ENCODE results near the gene ZNF587.
"Not testable (repeated sequence)": the region's sequence is repeated elsewhere in the genome, so short reads cannot be mapped to it uniquely, and the experiment has no call there.

The ZNF587 gene

DNA sequence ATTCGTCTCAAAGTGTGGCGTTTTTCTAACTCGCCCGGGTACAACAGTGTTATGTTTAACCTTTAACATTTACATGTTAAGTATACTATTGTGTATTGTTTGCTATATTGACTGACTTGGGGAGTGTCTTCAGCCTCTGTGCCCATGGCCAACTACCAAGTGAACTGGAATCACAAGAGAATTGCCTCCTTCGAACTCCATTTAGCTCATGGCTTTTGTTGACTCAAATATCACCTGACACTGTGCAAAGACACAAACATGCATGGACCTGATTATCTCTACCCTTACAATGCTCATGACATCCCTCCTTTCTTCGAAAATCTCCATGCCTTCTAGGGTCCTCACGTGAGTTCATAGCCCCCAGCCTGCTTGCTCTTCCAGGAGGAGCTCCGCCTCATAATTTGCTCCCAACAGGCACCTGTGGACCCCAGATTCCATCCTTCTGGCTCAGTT is 38.5 kb downstream of the ZNF587 start:
- no peak for FAIRE-seq

GRCh38 chr19:57888560-57889231 is 39.0 kb downstream of the ZNF587 start, which contains the start of gene ZNF814:
ZNF814 (minus strand) TSS chr19:57889037; CDS start chr19:57888802, 235 bp downstream.
- FAIRE-seq, result peak; percentile 80

DNA sequence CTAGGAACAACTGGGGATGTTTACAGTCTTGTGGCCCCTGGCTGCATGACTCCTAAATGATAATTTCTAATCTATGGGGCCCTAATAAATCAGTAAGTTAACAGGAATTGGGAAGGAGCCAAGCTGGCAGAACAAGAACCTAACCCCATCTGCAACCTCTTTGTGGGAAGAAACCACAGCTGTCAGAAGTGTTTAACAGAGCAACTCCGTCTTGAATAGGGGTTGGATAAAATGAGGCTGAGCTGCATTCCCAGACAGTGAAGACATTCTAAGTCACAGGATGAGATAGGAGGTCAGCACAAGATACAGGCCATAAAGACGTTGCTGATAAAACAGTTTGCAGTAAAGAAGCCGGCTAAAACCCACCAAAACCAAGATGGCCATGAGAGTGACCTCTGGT is 41.0 kb downstream of the ZNF587 start:
- not testable (repeated sequence) for FAIRE-seq

- FAIRE-seq, result no peak
These were observed 50.7 kb downstream of the ZNF587 start for GRCh38 chr19:57900311-57900710.

DNA sequence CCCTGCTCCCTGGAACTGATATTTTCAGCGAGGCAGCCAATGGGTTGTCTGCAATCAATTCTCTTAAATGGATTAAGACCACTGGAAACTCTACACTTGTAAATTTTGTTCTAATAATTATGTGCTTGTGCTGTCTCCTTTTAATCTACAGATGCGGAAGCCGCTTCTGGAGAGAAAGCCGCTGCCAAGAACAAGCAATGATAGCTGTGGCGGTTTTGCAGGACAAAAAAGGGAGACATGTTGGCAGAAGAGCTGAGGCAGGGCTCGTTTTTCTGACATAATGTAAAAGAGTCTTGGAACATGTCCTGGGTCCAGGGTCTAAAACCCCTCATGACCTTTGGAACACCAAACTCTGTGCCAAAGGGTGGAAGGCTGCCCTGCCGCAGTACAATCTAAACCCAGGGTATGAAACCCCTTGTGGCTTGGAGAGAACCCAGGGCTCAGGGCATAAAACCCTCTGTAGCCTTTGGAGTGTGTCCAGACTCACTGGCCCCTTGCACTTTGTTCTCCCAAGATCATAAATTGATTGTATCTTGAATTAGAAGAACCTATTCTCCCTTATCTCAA is 54.0 kb downstream of the ZNF587 start:
- FAIRE-seq, result no peak

DNA sequence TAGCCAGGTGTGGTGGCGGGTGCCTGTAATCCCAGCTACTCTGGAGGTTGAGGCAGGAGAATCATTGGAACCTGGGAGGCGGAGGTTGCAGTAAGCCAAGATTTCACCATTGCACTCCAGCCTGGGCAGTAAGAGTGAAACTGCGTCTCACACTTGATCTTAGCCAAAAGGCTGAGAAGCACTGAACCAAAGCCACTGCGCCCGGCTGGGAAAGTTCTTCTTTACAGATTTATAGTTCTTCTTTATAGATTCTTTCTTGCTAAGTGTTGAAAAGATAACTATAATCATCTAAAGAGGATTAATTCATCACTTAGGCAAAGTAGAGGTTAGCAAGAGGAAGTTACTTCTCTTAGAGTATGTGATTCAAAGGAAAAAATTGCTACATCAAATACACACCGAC is 55.6 kb downstream of the ZNF587 start:
- no peak for FAIRE-seq

DNA sequence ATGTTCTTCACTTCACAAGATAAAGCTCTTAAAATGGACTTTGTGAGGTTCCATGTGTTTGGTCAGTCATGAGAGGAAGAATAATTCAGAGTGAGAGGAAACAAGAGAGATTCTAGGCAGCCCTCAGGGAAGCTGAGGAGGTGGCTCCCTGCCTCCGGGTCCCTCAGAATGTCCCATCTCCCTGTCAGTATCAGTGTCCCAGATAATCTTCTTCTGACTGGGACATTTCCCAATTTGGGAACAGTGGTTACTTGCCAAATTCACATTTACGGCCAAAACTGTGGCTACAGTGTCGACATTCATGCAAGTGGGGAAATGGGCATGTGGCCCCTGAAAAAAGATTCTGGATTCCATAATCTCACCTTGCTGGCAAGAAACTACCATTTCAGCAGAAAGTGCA is 57.7 kb downstream of the ZNF587 start:
- FAIRE-seq, result no peak

GRCh38 chr19:57914531-57914930 is 64.9 kb downstream of the ZNF587 start:
- no peak for FAIRE-seq
